ENCODE results near the gene FBXW5. TPM values are rescaled to one million over a fixed set of nuclear protein-coding genes. Genes with fewer than 3 reads are reported as not detected.

Gene FBXW5
- total RNA-seq, 1 experiment from 2014 or later: 88.0 TPM

DNA sequence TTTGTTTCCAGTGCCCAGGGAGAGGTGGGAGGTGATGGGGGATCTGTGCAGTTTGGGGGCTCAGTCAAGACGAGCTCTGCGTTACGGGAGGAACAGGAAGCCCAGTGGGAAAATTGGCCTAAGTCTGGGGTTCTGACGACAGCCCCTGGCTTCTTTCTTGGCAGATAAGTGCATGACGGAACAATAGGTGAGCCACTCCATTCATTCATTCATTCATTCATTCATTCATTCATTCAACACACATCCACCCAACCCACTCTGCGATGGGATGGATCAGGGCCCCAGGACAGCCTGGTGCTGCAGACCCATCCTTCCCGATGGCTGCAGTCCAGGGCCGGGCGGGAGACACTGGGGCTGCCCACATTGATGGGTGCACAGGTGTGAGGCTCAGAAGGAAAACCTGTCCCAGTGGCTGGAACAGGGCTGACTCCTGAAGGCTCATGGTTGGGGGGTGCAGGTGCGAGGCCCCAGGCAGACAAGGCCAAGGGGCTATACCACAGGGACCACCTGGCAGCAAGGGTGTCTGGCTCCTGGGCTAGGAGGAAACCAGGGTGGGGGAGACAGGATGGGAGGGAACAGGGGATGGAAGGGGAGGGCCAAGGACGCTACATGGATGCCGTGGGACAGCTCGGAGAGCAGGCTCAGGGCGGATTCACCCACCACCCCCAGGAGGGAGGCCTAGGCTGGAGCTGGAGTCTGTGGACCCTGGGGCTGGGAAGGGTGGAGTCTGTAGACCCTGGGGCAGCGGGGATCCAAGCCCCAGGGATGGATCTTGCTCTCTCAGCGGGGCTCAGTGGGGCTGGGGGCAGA is 36.3 kb upstream of the FBXW5 start:
- TF ChIP-seq CBX3 (IDR thresholded peaks at IDR 0.05; ENCODE audit: low read depth) (no peak), SRF (IDR thresholded peaks at IDR 0.05; ENCODE audit: low read depth) (no peak), EGR1 (IDR thresholded peaks at IDR 0.05; ENCODE audit: low read depth) (no peak), POLR2A (IDR thresholded peaks at IDR 0.05; ENCODE audit: borderline replicate concordance, extremely low read depth, insufficient read depth, insufficient read length) (no peak), EZH2phosphoT487 (IDR thresholded peaks at IDR 0.05; ENCODE audit: borderline replicate concordance) (no peak), ZFX (IDR thresholded peaks at IDR 0.05) (no peak), EZH2 (IDR thresholded peaks at IDR 0.05) (no peak)
- DNase-seq (ENCODE audit: low read depth, low spot score) (no peak), ATAC-seq (no peak)
- peaks cover 0 to 16% of the 10 kb centered on the region in 2 experiments; a peak in 2 of 4 replicates for H3K4me1 ChIP-seq (ENCODE audit: control insufficient read depth in 1 of 2, insufficient read depth in 2 of 2, low read length in 2 of 2)
- no TSS peak for BruUV-seq (replicated peaks)
- no peak overlapping the region for H3K4me2 ChIP-seq (ENCODE audit: low read length)
- H3K27ac ChIP-seq (ENCODE audit: low read depth, low read length): no peak overlapping the region
- H4K20me1 ChIP-seq (ENCODE audit: insufficient read depth): no peaks in the 10 kb centered on the region
- no peaks in the 10 kb centered on the region for H3K9me3 ChIP-seq (ENCODE audit: control insufficient read depth in 1 of 2, insufficient read depth in 1 of 2, low read depth in 1 of 2, low read length in 2 of 2)
- no peaks in the 10 kb centered on the region for H3K79me2 ChIP-seq (ENCODE audit: insufficient read depth, low read length)
- H3K9ac ChIP-seq (ENCODE audit: low read length): no peak overlapping the region
- ChIA-PET CTCF (no interaction called here), RAD21 (ENCODE audit: low non-redundant PET in 1 of 2, low total read pairs in 2 of 2, uncharacterized antibody in 2 of 2, unreplicated experiment in 2 of 2) (no interaction called here), POLR2A (interaction anchor here (1.3 kb wide), 1 partner anchor 11 kb away, joined by 3 read pairs; no protein-coding TSS in a partner anchor)
- H2AFZ ChIP-seq (ENCODE audit: low read depth, low read length, poor library complexity, severe bottlenecking): no peak overlapping the region
- no peaks in the 10 kb centered on the region for H3K36me3 ChIP-seq (ENCODE audit: control insufficient read depth in 1 of 2, insufficient read depth in 2 of 2, low read length in 2 of 2)
- intact Hi-C loops (cut with micrococcal nuclease): no loop called here
- no peaks in the 10 kb centered on the region for H3K9me2 ChIP-seq (ENCODE audit: insufficient read depth)
- H3K4me3 ChIP-seq (replicated peaks in 1 of 2; ENCODE audit: low read depth in 1 of 2, low read length in 2 of 2): no peak overlapping the region
- H3K27me3 ChIP-seq (ENCODE audit: insufficient read depth, low read length): no peaks in the 10 kb centered on the region

DNA sequence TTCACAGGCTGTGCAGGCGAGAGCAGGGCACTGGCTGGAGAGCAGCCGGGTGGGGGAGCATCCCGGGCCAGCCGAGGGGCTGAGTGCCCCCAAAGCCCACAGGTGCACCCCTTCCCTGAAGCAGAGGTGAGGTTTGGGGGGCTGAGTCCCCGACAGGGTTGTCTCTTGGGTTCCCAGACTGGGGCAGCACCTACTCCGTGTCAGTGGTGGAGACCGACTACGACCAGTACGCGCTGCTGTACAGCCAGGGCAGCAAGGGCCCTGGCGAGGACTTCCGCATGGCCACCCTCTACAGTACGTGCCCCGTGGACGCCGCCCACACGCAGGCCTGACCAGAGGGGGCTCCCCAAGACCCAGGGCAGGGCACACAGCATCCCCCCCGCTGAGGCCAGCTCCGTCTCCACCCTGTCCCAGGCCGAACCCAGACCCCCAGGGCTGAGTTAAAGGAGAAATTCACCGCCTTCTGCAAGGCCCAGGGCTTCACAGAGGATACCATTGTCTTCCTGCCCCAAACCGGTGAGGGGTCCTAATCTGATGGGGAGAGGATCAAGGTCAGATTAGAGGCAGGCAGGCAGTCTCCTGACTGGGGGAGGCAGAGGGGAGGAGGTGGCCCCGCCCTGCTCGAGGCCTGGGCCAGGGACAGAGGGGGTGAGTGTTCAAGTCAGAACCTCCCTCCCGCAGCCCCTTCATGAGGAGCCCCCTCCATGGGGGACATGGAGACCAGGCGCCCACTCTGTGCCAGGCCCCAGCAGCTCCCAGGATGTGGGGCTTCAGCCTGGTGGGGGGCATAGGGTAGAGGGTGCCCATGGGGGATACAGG is 35.4 kb upstream of the FBXW5 start:
- Histone ChIP-seq H3K79me2 (ENCODE audit: insufficient read depth, low read length) (no peaks in the 10 kb centered on the region), H4K20me1 (ENCODE audit: insufficient read depth) (no peaks in the 10 kb centered on the region), H3K9me3 (ENCODE audit: control insufficient read depth in 1 of 2, insufficient read depth in 1 of 2, low read depth in 1 of 2, low read length in 2 of 2) (no peaks in the 10 kb centered on the region), H3K27me3 (ENCODE audit: insufficient read depth, low read length) (no peaks in the 10 kb centered on the region), H3K4me3 (replicated peaks in 1 of 2; ENCODE audit: low read depth in 1 of 2, low read length in 2 of 2) (no peak overlapping the region), H3K36me3 (ENCODE audit: control insufficient read depth in 1 of 2, insufficient read depth in 2 of 2, low read length in 2 of 2) (no peaks in the 10 kb centered on the region), H2AFZ (ENCODE audit: low read depth, low read length, poor library complexity, severe bottlenecking) (no peak overlapping the region), H3K9me2 (ENCODE audit: insufficient read depth) (no peaks in the 10 kb centered on the region), H3K4me2 (ENCODE audit: low read length) (no peak overlapping the region), H3K4me1 (ENCODE audit: control insufficient read depth in 1 of 2, insufficient read depth in 2 of 2, low read length in 2 of 2) (peaks cover 2 to 25% of the 10 kb centered on the region in 2 experiments; a peak in 3 of 4 replicates), H3K27ac (ENCODE audit: low read depth, low read length) (peak overlapping the region; percentile 18; the same call in 1 of the 2 replicates), H3K9ac (ENCODE audit: low read length) (no peak overlapping the region)
- ChIA-PET POLR2A (no interaction called here), RAD21 (ENCODE audit: low non-redundant PET in 1 of 2, low total read pairs in 2 of 2, uncharacterized antibody in 2 of 2, unreplicated experiment in 2 of 2) (no interaction called here), CTCF (no interaction called here)
- BruUV-seq (replicated peaks): no TSS peak
- TF ChIP-seq JUND (IDR thresholded peaks at IDR 0.05) (no peak), SRF (IDR thresholded peaks at IDR 0.05; ENCODE audit: low read depth) (no peak), POLR2A (IDR thresholded peaks at IDR 0.05; ENCODE audit: borderline replicate concordance, extremely low read depth, insufficient read depth, insufficient read length) (no peak), EZH2 (IDR thresholded peaks at IDR 0.05) (no peak)
- TF ChIP-seq, protein P1, sequence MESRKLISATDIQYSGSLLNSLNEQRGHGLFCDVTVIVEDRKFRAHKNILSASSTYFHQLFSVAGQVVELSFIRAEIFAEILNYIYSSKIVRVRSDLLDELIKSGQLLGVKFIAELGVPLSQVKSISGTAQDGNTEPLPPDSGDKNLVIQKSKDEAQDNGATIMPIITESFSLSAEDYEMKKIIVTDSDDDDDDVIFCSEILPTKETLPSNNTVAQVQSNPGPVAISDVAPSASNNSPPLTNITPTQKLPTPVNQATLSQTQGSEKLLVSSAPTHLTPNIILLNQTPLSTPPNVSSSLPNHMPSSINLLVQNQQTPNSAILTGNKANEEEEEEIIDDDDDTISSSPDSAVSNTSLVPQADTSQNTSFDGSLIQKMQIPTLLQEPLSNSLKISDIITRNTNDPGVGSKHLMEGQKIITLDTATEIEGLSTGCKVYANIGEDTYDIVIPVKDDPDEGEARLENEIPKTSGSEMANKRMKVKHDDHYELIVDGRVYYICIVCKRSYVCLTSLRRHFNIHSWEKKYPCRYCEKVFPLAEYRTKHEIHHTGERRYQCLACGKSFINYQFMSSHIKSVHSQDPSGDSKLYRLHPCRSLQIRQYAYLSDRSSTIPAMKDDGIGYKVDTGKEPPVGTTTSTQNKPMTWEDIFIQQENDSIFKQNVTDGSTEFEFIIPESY (IDR thresholded peaks at IDR 0.05; ENCODE audit: extremely low read depth, insufficient replicate concordance, low read length): no peak
- DNase-seq (ENCODE audit: low read depth, low spot score) (no peak), ATAC-seq (no peak)
- intact Hi-C loops (cut with micrococcal nuclease): no loop called here

All from HCT116 (cell line).